MM.1S (cell line): ENCODE results near the gene SPOCK1.

ENCODE experiments used
- DNase-seq: peaks from one replicate; pipeline ENCODE4 v3.0.0-alpha.2; 2015
- H2AFZ ChIP-seq: fragments of 300-600 bp; sonication (generic); 2 replicates; pipeline ENCODE4 v1.6.0; 2016; ENCODE audit warnings: antibody characterized with exemption, low read length
- H3F3A ChIP-seq: fragments of 300-600 bp; sonication (generic); 2 replicates; pipeline ENCODE4 v1.6.1; 2016; ENCODE audit warnings: mild to moderate bottlenecking, antibody characterized with exemption, low read length, moderate library complexity, mixed read lengths; ENCODE audit not compliant: insufficient read depth
- H3K27ac ChIP-seq: fragments of 300-600 bp; sonication (generic); 2 replicates; pipeline ENCODE4 v1.5.1; 2016; ENCODE audit warnings: mild to moderate bottlenecking, low read length
- H3K27me3 ChIP-seq: fragments of 300-600 bp; sonication (generic); replicated peaks from 2 replicates; pipeline ENCODE4 v1.6.0; 2016; ENCODE audit warnings: low read length; ENCODE audit not compliant: insufficient read depth
- H3K36me3 ChIP-seq: fragments of 300-600 bp; sonication (generic); replicated peaks from 2 replicates; pipeline ENCODE4 v1.6.1; 2016; ENCODE audit warnings: mild to moderate bottlenecking, low read length, mixed read lengths; ENCODE audit not compliant: insufficient read depth
- H3K4me1 ChIP-seq: fragments of 300-600 bp; sonication (generic); 2 replicates; pipeline ENCODE4 v1.6.1; 2016; ENCODE audit warnings: low read length, mixed read lengths
- H3K4me2 ChIP-seq: fragments of 300-600 bp; sonication (generic); 2 replicates; pipeline ENCODE4 v1.6.0; 2016; ENCODE audit warnings: low read depth, low read length
- H3K4me3 ChIP-seq: fragments of 300-600 bp; sonication (generic); 2 replicates; pipeline ENCODE4 v1.5.1; 2016; ENCODE audit warnings: low read length, mixed read lengths
- H3K79me2 ChIP-seq: fragments of 300-600 bp; sonication (generic); 2 replicates; pipeline ENCODE4 v1.6.1; 2016; ENCODE audit warnings: mixed run types, low read length, mixed read lengths
- H3K9ac ChIP-seq: fragments of 300-600 bp; sonication (generic); 2 replicates; pipeline ENCODE4 v1.6.1; 2016; ENCODE audit warnings: low read length, mixed read lengths
- H3K9me2 ChIP-seq: fragments of 300-600 bp; sonication (generic); replicated peaks from 2 replicates; pipeline ENCODE4 v1.6.1; 2016; ENCODE audit warnings: mild to moderate bottlenecking, low read length, mixed read lengths; ENCODE audit not compliant: insufficient read depth
- H3K9me3 ChIP-seq: fragments of 300-600 bp; sonication (generic); replicated peaks from 2 replicates; pipeline ENCODE4 v1.6.1; 2016; ENCODE audit warnings: mild to moderate bottlenecking, low read length, mixed read lengths; ENCODE audit not compliant: insufficient read depth
- H4K20me1 ChIP-seq: fragments of 300-600 bp; sonication (generic); 2 replicates; pipeline ENCODE4 v1.6.1; 2016; ENCODE audit warnings: mild to moderate bottlenecking, low read length, moderate library complexity, mixed read lengths; ENCODE audit not compliant: insufficient read depth
- CTCF ChIP-seq: fragments of 300-600 bp; sonication (generic); IDR thresholded peaks from 2 replicates; pipeline ENCODE4 v1.5.1; 2016; ENCODE audit warnings: antibody characterized with exemption, low read length, mixed read lengths
- EZH2 ChIP-seq: fragments of 300-600 bp; sonication (generic); optimal IDR thresholded peaks from 2 replicates; pipeline ENCODE3; 2017; ENCODE audit warnings: low read depth, mild to moderate bottlenecking, antibody characterized with exemption, low read length, mixed read lengths
- EZH2phosphoT487 ChIP-seq: fragments of 300-600 bp; sonication (generic); IDR thresholded peaks from 2 replicates; pipeline ENCODE4 v1.6.1; 2018; ENCODE audit warnings: antibody characterized with exemption, low read length

The SPOCK1 gene

DNA sequence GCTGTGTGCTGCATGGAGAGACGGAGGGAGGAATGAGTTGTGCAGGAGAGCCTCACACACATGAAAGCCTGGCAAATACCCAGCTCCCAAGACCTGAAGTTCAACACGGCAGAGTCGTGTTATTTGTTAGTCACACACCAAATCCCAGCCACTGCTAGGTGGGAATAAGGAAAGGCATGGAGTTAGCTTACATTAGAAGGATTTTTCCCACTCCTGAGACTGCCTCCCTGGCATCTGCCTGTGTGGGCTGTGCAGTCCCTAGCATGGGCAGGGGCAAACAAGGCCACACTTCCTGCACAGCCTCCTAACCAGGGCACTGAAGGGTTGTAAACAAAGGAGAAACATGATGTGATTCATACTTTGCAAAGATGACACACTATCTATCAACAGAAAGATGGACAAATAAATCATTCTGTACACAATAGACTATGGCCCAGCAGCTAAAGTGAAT is 306.8 kb downstream of the SPOCK1 start:
- Histone ChIP-seq H3K4me1 (no peaks in the 10 kb centered on the region), H3K9ac (no peak overlapping the region), H3K9me2 (no peaks in the 10 kb centered on the region), H3K4me3 (no peak overlapping the region), H3K9me3 (no peaks in the 10 kb centered on the region), H3K79me2 (no peaks in the 10 kb centered on the region), H3K27me3 (no peaks in the 10 kb centered on the region), H2AFZ (no peak overlapping the region), H3F3A (no peaks in the 10 kb centered on the region), H4K20me1 (no peaks in the 10 kb centered on the region), H3K36me3 (no peaks in the 10 kb centered on the region), H3K4me2 (no peak overlapping the region), H3K27ac (no peak overlapping the region)
- TF ChIP-seq EZH2phosphoT487 (no peak), CTCF (no peak), EZH2 (no peak)
- no peak for DNase-seq

GRCh38 chr5:137191179-137191578 is 307.9 kb downstream of the SPOCK1 start:
- H3K27ac ChIP-seq = no peak overlapping the region
- H3K36me3 ChIP-seq = no peaks in the 10 kb centered on the region
- no peak overlapping the region for H3K4me2 ChIP-seq
- no peak overlapping the region for H3K4me3 ChIP-seq
- no peaks in the 10 kb centered on the region for H3K79me2 ChIP-seq
- H4K20me1 ChIP-seq = no peaks in the 10 kb centered on the region
- no peaks in the 10 kb centered on the region for H3K4me1 ChIP-seq
- H3F3A ChIP-seq = no peaks in the 10 kb centered on the region
- H3K27me3 ChIP-seq = no peaks in the 10 kb centered on the region
- no peak overlapping the region for H2AFZ ChIP-seq
- no peak for TF ChIP-seq EZH2phosphoT487
- DNase-seq = no peak
- H3K9ac ChIP-seq = no peak overlapping the region
- no peaks in the 10 kb centered on the region for H3K9me2 ChIP-seq
- H3K9me3 ChIP-seq = no peaks in the 10 kb centered on the region

- Histone ChIP-seq H3K4me1 (no peaks in the 10 kb centered on the region), H3K27ac (no peak overlapping the region), H2AFZ (no peak overlapping the region), H3K9ac (no peak overlapping the region), H3K79me2 (no peaks in the 10 kb centered on the region), H3K4me3 (no peak overlapping the region), H3K36me3 (no peaks in the 10 kb centered on the region), H3K27me3 (no peaks in the 10 kb centered on the region), H3F3A (no peaks in the 10 kb centered on the region), H3K9me2 (no peaks in the 10 kb centered on the region), H3K4me2 (no peak overlapping the region), H4K20me1 (no peaks in the 10 kb centered on the region), H3K9me3 (no peaks in the 10 kb centered on the region)
- DNase-seq = no peak
- TF ChIP-seq EZH2phosphoT487 (no peak), EZH2 (no peak), CTCF (no peak)
These were observed 308.7 kb downstream of the SPOCK1 start for GRCh38 chr5:137190441-137190840.

- H3K4me3 ChIP-seq = no peak overlapping the region
- no peaks in the 10 kb centered on the region for H3F3A ChIP-seq
- no peak overlapping the region for H3K4me2 ChIP-seq
- H3K27ac ChIP-seq = no peak overlapping the region
- no peaks in the 10 kb centered on the region for H3K4me1 ChIP-seq
- H3K9ac ChIP-seq = no peak overlapping the region
- no peaks in the 10 kb centered on the region for H3K36me3 ChIP-seq
- no peaks in the 10 kb centered on the region for H3K9me2 ChIP-seq
- H3K79me2 ChIP-seq = no peaks in the 10 kb centered on the region
- H2AFZ ChIP-seq = no peak overlapping the region
- H4K20me1 ChIP-seq = no peaks in the 10 kb centered on the region
- H3K27me3 ChIP-seq = no peaks in the 10 kb centered on the region
- DNase-seq = no peak
- TF ChIP-seq CTCF (no peak), EZH2 (no peak), EZH2phosphoT487 (no peak)
- no peaks in the 10 kb centered on the region for H3K9me3 ChIP-seq
These were observed 309.1 kb downstream of the SPOCK1 start for GRCh38 chr5:137190031-137190430.
